GM19324 (cell line): Measurements from ENCODE around the gene LRFN4.

Experiments
- ATAC-seq: cut with Tn5 transposase; IDR thresholded peaks from one replicate; pipeline ENCODE4 v1.9.1; 2021; ENCODE audit warnings: mild to moderate bottlenecking, moderate library complexity; ENCODE audit not compliant: unreplicated experiment, low FRiP score

LRFN4 gene

DNA sequence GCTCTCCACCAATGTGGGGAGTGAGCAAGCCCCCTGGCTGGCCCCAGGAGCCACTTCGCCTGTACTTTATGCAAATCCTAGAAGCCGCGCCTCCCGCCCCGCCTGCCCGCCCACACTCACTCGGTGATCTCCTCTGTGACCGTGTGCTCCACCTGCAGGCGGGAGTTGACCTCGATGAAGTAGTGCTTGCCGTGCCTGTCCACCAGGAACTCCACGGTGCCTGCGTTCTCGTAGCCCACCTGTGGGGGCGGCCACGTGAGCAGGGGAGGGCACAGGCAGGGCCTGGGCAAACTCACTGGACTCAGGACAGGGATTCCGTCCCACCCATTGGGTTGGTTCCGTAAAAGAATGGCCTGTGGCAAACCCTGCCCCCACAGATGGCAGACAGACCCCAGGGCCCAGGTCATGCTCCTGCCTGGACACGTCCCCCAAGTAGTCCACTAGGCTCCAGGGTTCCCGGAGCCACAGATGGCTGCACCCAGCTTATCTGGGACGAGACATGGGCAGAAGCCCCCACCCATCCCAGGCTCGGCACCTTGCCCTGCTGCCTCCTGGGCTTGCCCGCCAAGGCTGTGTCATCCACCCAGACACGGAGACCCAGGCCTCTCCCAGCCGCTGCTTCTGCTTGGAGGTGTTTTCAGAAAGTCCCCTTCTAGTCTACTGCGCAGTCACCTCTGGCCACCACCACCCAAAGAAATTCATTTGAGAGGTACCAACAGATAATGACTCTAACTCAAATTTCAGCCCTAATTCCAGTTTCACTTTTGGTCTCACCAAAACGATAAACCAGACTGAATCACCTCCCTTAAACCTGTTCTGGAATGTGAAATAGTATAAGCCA, 12.1 kb downstream of the LRFN4 start:
- no peak for ATAC-seq

- no peak for ATAC-seq
These were observed 12.7 kb downstream of the LRFN4 start for GRCh38 chr11:66869567-66869870.

DNA sequence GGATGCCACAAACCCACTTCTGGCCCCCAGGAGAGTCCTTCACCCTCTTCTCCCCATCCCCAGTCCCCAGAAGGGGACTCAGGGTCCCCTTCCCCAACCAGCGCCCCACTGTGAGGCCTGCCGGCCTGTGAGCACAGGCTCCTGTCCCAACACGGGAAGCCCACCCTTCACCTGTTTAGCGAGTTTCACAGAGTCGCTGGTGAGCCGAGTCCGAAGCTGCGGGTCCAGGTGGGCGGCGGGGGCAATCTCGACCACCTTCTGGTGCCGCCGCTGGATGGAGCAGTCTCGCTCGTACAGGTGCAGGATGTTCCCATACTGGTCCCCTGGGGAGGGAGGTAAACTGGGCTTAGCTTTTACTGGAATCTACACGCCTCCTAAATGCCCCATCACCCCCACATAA, 13.3 kb downstream of the LRFN4 start:
- ATAC-seq = no peak

DNA sequence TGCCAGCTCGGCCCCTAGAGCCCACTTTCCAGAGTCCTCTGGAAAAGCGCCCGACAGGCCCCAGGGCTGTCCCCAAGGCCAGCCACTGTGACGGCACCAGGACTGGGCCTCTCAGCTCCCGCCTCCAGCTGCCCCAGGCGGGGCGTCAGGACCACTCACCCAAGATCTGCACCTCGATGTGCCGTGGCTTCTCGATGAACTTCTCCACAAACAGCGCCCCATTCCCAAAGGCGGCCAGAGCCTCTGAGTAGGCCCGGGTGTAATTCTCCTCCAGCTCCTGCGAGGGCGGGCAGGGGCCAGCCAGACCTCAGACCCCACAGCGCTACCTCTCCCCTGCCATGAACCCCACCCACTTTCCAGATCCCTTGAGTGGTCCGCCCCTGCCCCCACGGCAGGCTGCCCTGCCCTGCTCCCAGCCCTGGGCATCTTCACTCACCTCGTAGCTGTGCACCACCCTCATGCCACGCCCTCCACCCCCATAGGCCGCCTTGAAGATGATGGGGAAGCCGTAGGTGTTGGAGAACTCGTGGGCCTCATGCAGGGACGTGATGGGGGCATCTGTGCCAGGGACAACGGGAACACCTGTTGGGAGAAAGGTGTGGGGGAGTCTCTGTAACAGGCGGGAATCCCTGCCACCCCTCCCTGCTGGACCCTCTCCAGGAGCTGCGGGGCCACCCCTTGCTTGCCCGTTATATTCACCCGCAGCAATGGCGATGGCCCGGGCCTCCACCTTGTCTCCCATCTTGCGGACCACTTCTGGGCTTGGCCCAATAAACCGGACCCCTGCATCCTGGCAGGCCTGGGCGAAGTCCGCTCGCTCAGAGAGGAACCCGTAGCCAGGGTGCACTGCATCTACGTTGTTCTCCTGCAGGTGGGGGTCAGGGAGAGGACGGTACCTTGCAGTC, 14.0 kb downstream of the LRFN4 start:
- no peak for ATAC-seq

GRCh38 chr11:66871521-66871901, 14.6 kb downstream of the LRFN4 start:
- no peak for ATAC-seq

GRCh38 chr11:66874232-66874631, 17.4 kb downstream of the LRFN4 start:
- ATAC-seq = no peak

DNA sequence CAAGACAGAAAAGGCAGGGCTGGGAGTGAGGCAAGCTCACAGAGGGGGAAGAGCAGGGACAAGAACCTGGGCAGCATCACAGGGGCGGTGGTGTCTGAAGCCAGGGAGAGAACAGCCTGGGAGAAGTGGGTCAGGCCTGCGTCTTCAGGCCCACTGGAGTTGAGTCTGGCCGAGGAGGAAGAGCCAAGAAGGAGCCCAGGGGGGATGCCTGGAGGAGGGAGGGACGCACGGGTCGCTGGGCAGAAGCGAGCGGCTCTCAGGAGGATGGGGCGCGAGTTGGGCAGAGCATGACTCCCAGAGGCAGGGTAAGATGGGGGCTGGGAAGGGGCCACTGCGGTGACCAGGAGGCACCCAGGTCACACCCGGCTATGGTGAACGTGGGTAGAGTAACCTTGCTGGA, 18.5 kb downstream of the LRFN4 start:
- no peak for ATAC-seq

- no peak for ATAC-seq
These were observed 20.9 kb downstream of the LRFN4 start for GRCh38 chr11:66877588-66878385.

DNA sequence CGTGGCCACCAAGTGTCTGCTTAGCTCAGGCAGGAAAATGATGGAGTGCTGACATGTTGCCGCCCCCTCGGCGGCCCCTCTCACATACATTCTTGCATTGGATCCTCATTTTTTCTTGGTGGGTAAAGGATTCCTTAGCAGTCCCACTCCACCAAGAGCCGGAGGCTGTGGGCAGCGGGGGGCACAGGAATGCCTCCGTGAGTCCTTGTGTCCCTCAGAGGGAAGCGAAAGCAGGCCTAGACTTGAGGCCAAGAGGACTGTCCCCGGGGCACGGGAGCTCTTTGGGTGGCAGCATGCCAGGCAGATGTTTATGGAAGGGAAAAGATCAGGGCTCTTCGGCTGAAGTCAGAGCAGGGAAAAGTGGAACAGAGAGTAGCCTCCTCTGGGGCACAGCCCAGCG, 21.6 kb downstream of the LRFN4 start:
- no peak for ATAC-seq

GRCh38 chr11:66879000-66879399, 22.1 kb downstream of the LRFN4 start:
- no peak for ATAC-seq

GRCh38 chr11:66879583-66879982, 22.7 kb downstream of the LRFN4 start:
- ATAC-seq = no peak

- ATAC-seq = no peak
These were observed 23.1 kb downstream of the LRFN4 start for GRCh38 chr11:66879999-66880398.

DNA sequence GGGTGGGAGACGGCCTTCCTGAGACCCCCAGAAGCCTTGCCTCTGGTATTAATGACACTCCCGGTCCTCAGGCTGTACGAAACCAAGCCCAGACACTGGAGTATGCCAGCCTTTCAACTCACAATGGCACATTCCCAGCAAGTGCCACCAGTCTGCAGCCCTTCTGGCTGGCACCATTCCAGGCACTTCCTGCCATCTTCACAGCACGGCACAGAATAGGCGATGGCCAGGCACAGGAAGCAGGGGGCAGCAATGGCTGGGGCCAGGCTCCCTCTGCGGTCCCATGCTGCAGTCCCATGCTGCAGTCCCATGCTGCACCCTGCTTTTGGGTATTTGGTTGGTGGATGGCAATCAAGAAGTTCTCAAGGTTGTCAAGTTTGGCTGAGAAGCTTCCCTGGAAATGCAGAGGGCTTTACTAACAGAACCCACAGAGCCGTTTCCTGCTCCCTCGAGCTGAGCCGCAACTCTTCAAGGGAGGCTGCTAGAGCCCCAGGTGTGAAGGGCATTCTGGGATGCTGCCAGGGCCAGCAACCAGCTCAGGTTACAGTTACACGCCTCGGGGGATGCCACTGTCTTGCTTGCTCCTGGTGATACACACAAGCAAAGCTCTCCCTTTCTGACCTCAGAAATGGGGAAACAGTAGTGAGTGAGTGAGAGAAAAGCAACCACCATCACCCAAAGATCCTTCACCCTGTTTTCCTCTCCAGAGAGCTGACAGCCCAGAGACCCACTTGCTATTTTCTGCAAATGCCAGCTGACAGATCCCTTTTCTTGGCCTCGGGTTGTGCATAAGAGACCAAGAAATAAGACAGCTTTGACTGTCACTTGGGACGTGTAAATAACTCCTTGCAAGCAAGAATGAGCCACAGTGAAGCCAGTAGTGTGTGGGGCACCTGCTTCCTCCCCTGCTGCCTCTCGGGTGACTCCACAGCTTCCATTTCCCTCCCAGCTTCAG, 23.9 kb downstream of the LRFN4 start:
- ATAC-seq = no peak

DNA sequence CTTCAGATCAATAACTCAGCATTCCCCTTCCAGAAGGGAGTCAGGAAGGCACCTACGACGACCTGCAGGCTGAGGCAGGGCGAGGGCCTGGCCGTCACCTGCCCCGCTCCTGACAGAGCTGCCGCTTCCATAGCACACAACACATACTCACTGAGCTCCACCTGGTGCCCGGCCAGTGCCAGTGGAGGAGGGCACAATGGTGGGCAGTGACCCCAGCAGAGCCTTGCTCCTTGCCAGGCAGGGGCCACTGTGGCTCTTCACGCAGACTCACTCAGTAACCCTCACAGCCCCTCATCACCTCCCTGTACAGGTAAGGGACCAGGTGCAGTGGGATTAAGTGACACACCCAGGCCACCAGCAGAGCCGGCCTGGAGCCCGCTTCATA, 24.6 kb downstream of the LRFN4 start:
- ATAC-seq = no peak

GRCh38 chr11:66881927-66882452, 25.1 kb downstream of the LRFN4 start:
- ATAC-seq = no peak

DNA sequence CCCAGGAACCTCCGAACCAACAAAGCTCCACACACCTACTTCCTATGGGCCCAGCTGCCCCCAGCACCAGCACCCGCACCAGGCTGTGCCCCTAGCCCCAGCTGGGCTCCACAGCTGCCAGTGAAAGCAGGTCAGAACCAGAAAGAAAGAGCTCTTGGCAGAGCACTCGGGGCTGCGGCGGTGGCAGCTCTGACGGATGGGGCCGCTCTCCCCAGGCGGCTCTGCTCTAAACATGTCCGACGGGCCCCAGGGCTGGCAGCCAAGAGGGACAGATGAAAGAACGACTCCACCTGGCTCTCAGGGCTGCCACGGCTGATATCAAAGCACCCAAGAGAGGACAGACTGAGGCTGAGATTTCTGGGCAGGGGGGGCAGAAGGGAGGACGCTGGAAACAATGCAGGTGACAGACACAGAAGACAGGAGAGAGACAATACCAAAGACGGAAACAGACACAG, 25.7 kb downstream of the LRFN4 start:
- ATAC-seq = no peak

DNA sequence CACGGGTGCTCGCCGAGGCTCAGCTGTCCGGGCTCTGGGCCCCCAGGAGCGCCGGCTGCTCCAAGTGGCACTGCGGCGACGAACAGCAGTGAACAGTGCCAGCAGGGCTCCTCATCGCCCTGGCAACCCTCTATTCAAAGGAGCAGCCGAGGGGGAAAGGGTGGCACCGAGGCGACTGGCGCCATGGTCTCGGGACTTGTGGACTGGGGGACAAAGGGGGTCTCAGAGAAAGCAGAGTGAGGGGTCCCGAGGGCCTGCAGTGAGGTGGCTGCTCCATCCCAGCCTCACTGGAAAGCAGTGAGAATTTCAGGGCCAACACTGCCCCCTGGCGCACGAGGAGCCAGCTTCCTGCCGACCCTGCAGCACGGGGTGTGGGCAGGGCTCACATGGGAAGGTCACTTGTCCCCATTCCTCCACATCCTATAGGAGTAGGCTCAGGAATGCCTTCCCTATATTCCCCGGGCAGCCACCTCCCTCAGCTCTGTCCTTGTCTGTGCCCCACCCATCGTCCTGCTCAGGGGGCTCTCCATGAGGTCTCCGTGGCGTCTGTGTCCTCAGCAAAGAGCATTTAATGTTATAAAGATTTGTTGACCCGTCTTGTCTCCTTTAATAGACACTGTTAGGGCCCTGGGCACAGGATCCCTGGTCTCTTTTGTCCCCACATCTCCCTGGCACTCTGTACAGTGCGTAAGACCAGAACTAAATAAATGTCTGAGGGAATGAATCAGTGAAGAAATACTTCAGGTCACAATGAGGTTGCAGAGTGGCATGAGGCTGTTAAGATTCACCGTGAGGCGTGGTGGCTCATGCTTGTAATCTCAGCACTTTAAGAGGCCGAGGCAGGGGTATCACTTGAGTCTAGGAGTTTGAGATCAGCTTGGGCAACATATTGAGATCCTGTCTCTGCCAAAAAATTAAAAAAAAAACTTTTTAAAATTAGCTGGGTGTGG, 26.4 kb downstream of the LRFN4 start:
- no peak for ATAC-seq

DNA sequence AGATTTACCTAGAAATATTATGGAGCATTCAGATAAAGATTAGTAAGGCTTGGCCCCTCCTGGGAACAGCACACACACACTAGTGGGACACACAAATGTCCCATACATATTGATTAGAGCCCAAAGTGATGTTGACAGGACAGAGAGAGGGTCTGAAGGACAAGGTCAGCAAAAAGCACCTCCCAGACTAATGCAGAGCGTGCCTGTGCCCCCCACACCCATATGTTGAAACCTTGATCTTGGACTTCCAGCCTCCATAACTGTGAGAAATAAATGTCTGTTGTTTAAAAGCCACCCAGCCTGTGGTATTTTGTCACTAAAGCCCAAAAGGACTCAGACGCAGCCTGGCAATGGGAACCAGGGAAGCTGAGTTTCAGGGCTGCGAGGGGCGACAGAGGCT, 27.6 kb downstream of the LRFN4 start:
- ATAC-seq = no peak

DNA sequence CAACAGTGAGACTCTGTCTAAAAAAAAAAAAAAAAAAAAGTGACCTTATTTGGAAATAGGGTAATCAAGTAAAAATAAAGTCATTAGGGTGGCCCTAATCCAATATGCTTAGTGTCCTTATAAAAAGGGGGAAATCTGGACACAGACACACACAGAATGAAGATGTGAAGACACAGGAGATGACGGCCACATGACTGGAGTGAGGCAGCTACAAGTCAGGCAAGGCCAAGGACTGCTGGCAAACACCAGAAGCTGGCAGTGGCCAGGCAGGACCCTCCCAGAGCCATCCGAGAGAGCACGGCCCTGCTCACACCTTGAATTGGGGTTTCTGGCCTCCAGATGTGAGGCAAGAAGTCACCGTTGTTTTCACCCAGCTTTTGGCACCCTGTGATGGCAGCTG, 28.6 kb downstream of the LRFN4 start:
- ATAC-seq = no peak
